IMR-90 (cell line): ENCODE data around the gene KRT39. TPM values are rescaled to one million over a fixed set of nuclear protein-coding genes. Genes with fewer than 3 reads are reported as not detected.

Source experiments
- ATAC-seq: fragments of 200-7000 bp; cut with Tn5 transposase; 2 replicates; pipeline ENCODE4 v1.9.1; 2020; ENCODE audit warnings: low read depth, mild to moderate bottlenecking, moderate library complexity
- BruUV-seq: library from RNA; stranded (reverse); fragments of 400-500 nt; replicated peaks from 2 replicates; lab custom pipeline; 2021; lab: Mats Ljungman, UMichigan
- CTCF ChIA-PET: fragments of 300-600 bp; formaldehyde crosslinking; extraction: SDS; loops from one replicate; lab custom pipeline; 2021; ENCODE audit warnings: antibody characterized with exemption; lab: Yijun Ruan, JAX
- POLR2A ChIA-PET: fragments of 300-600 bp; sonication (Branson Sonifier 250); formaldehyde crosslinking; loops from one replicate; lab custom pipeline; 2022; ENCODE audit warnings: antibody characterized with exemption; ENCODE audit not compliant: unreplicated experiment; lab: Charles Lee
- DNase-seq: peaks from one replicate; pipeline ENCODE4 v3.0.0; 2013
- H2AFZ ChIP-seq: replicated peaks from 2 replicates; pipeline ENCODE3; 2013; ENCODE audit warnings: low read length, mild to moderate bottlenecking; ENCODE audit not compliant: poor library complexity
- H2AK5ac ChIP-seq: 2 replicates; pipeline ENCODE4 v1.6.1; 2013; ENCODE audit warnings: low read depth, low read length, inconsistent platforms
- H2AK9ac ChIP-seq: replicated peaks from 2 replicates; pipeline ENCODE3; 2013; ENCODE audit warnings: mild to moderate bottlenecking, low read depth, low read length, moderate library complexity; ENCODE audit not compliant: poor library complexity
- H2BK120ac ChIP-seq: 2 replicates; pipeline ENCODE4 v1.6.1; 2013; ENCODE audit warnings: low read depth, low read length, inconsistent platforms
- H2BK15ac ChIP-seq: 3 replicates; pipeline ENCODE4 v1.6.1; 2013; ENCODE audit warnings: low read depth, low read length, inconsistent platforms
- H2BK20ac ChIP-seq: 2 replicates; pipeline ENCODE4 v1.6.1; 2013; ENCODE audit warnings: low read depth, mild to moderate bottlenecking, inconsistent platforms, low read length, moderate library complexity
- H2BK5ac ChIP-seq: 2 replicates; pipeline ENCODE4 v1.6.1; 2013; ENCODE audit warnings: mild to moderate bottlenecking, low read depth, low read length, inconsistent platforms; ENCODE audit not compliant: poor library complexity, severe bottlenecking
- H3K14ac ChIP-seq: replicated peaks from 2 replicates; pipeline ENCODE4 v1.6.1; 2013; ENCODE audit warnings: low read depth, low read length, inconsistent platforms
- H3K18ac ChIP-seq: 2 replicates; pipeline ENCODE4 v1.6.1; 2013; ENCODE audit warnings: low read depth, low read length, control low read depth
- H3K23ac ChIP-seq: 2 replicates; pipeline ENCODE4 v1.6.1; 2013; ENCODE audit warnings: low read depth, low read length, inconsistent platforms
- H3K27ac ChIP-seq: 2 replicates; pipeline ENCODE4 v1.5.1; 2013; ENCODE audit warnings: mild to moderate bottlenecking, control low read depth, low read length; ENCODE audit not compliant: insufficient read depth
- H3K27me3 ChIP-seq: 2 replicates; pipeline ENCODE4 v1.6.1; 2013; ENCODE audit warnings: low read length; ENCODE audit not compliant: control insufficient read depth, insufficient read depth
- H3K36me3 ChIP-seq: 2 replicates; pipeline ENCODE4 v1.6.1; 2013; ENCODE audit warnings: low read length, mixed read lengths; ENCODE audit not compliant: control insufficient read depth, insufficient read depth
- H3K4ac ChIP-seq: 2 replicates; pipeline ENCODE4 v1.6.1; 2013; ENCODE audit warnings: low read depth, low read length, inconsistent platforms
- H3K4me1 ChIP-seq: 2 replicates; pipeline ENCODE4 v1.6.1; 2013; ENCODE audit warnings: low read length, mixed read lengths; ENCODE audit not compliant: control insufficient read depth, insufficient read depth
- H3K4me2 ChIP-seq: 2 replicates; pipeline ENCODE4 v1.6.1; 2013; ENCODE audit warnings: low read depth, mild to moderate bottlenecking, control low read depth, low read length, moderate library complexity
- H3K4me3 ChIP-seq: 2 replicates; pipeline ENCODE4 v1.5.1; 2013; ENCODE audit warnings: low read depth, mild to moderate bottlenecking, control low read depth, low read length, moderate library complexity; ENCODE audit not compliant: insufficient read depth
- H3K56ac ChIP-seq: 2 replicates; pipeline ENCODE4 v1.6.1; 2013; ENCODE audit warnings: low read length, inconsistent platforms; ENCODE audit not compliant: insufficient read depth; ENCODE audit errors: extremely low read depth
- H3K79me1 ChIP-seq, 2 experiments: 2 replicates each; pipeline ENCODE4 v1.6.1; 2013; ENCODE audit warnings: low read length in 2 of 2, inconsistent platforms in 1 of 2, low read depth in 1 of 2
- H3K9ac ChIP-seq: 2 replicates; pipeline ENCODE4 v1.6.1; 2013; ENCODE audit warnings: low read depth, low read length, control low read depth
- H3K9me1 ChIP-seq: 2 replicates; pipeline ENCODE4 v1.6.1; 2013; ENCODE audit warnings: low read length, inconsistent platforms; ENCODE audit not compliant: insufficient read depth
- H3K9me3 ChIP-seq: 2 replicates; pipeline ENCODE4 v1.6.1; 2013; ENCODE audit warnings: low read length; ENCODE audit not compliant: control insufficient read depth, insufficient read depth
- H4K20me1 ChIP-seq: 2 replicates; pipeline ENCODE4 v1.6.1; 2013; ENCODE audit warnings: low read length, inconsistent platforms; ENCODE audit not compliant: insufficient read depth
- H4K5ac ChIP-seq: 2 replicates; pipeline ENCODE4 v1.6.1; 2013; ENCODE audit warnings: mild to moderate bottlenecking, low read depth, low read length, control low read depth
- H4K8ac ChIP-seq, 2 experiments: 2 replicates each; pipeline ENCODE4 v1.6.1; 2013; ENCODE audit warnings: low read depth in 2 of 2, low read length in 2 of 2, control low read depth in 1 of 2, inconsistent platforms in 1 of 2
- H4K91ac ChIP-seq: 2 replicates; pipeline ENCODE4 v1.6.1; 2013; ENCODE audit warnings: low read depth, low read length, inconsistent platforms; ENCODE audit not compliant: insufficient read depth
- CEBPB ChIP-seq: IDR thresholded peaks from 2 replicates; pipeline ENCODE4 v1.6.1; 2012; ENCODE audit warnings: low read depth, low read length, improper control_type of control experiment
- CHD1 ChIP-seq: IDR thresholded peaks from 2 replicates; pipeline ENCODE4 v1.6.1; 2012; ENCODE audit warnings: low read depth, low read length, improper control_type of control experiment
- CTCF ChIP-seq: conservative IDR thresholded peaks from 2 replicates; pipeline ENCODE4 v1.5.1; 2012; ENCODE audit warnings: mild to moderate bottlenecking, low read depth, low read length, improper control_type of control experiment
- ELK1 ChIP-seq: fragments of 150-350 bp; IDR thresholded peaks from 2 replicates; pipeline ENCODE4 v1.6.1; 2016; ENCODE audit warnings: low read depth, mild to moderate bottlenecking, low read length, moderate library complexity, borderline replicate concordance
- FOS ChIP-seq: fragments of 150-350 bp; IDR thresholded peaks from 2 replicates; pipeline ENCODE4 v1.6.1; 2016; ENCODE audit warnings: low read depth, low read length
- MAZ ChIP-seq: IDR thresholded peaks from 2 replicates; pipeline ENCODE4 v1.6.1; 2012; ENCODE audit warnings: low read depth, mild to moderate bottlenecking, low read length, improper control_type of control experiment, moderate library complexity, borderline replicate concordance
- MXI1 ChIP-seq: IDR thresholded peaks from 2 replicates; pipeline ENCODE4 v1.6.1; 2012; ENCODE audit warnings: low read depth, mild to moderate bottlenecking, low read length, moderate library complexity, borderline replicate concordance
- NFE2L2 ChIP-seq: fragments of 150-350 bp; IDR thresholded peaks from 2 replicates; pipeline ENCODE4 v1.6.1; 2016; ENCODE audit warnings: low read depth, mild to moderate bottlenecking, low read length
- POLR2A ChIP-seq: IDR thresholded peaks from 2 replicates; pipeline ENCODE4 v1.6.1; 2012; ENCODE audit warnings: mild to moderate bottlenecking, low read depth, low read length
- RAD21 ChIP-seq: IDR thresholded peaks from 2 replicates; pipeline ENCODE4 v1.6.1; 2012; ENCODE audit warnings: low read length, improper control_type of control experiment
- SMC3 ChIP-seq: fragments of 150-350 bp; IDR thresholded peaks from 2 replicates; pipeline ENCODE4 v1.6.1; 2016; ENCODE audit warnings: low read depth, mild to moderate bottlenecking, antibody characterized with exemption, low read length, moderate library complexity
- USF2 ChIP-seq: fragments of 150-350 bp; IDR thresholded peaks from 2 replicates; pipeline ENCODE4 v1.6.1; 2017; ENCODE audit warnings: mild to moderate bottlenecking, antibody characterized with exemption, low read length, low read depth
- WGBS, 2 experiments: methylation state at CpG; one replicate each; pipeline versions ENCODE4 v1.1.5 to v1.1.7; 2013; ENCODE audit warnings: missing lambda C conversion rate in 2 of 2; ENCODE audit not compliant: insufficient read length in 1 of 2; ENCODE audit errors: extremely low coverage in 2 of 2; 5-methylcytosine and 5-hydroxymethylcytosine counted together
- dilution Hi-C: fragments of 300-500 bp; cut with HindIII; formaldehyde crosslinking; loops from one replicate; pipeline ENCODE4 v1.14.3; 2018; ENCODE audit warnings: low sequenced_read_pairs; ENCODE audit not compliant: unreplicated experiment
- in situ Hi-C: fragments of 300-500 bp; cut with MboI; formaldehyde crosslinking; loops from 3 replicates; pipeline ENCODE4 v1.14.3; 2019; ENCODE audit warnings: low sequenced_read_pairs, inconsistent platforms, mixed read lengths
- intact Hi-C: fragments of 100-400 bp; cut with micrococcal nuclease; formaldehyde crosslinking; loops from 2 replicates; pipeline ENCODE4 v1.10.0; 2022
- polyA plus RNA-seq, 3 experiments: library from polyadenylated mRNA; depleted of rRNA; stranded (reverse); fragments of >200 nt; gene quantifications; 2 replicates each; pipeline ENCODE4 v1.2.3, GENCODE V29; 2012; ENCODE audit warnings: low replicate concordance in 1 of 3
- total RNA-seq: library from RNA; depleted of rRNA; stranded (reverse); fragments of >200 nt; gene quantifications from 2 replicates; pipeline ENCODE4 v1.2.3, GENCODE V29; 2012

The KRT39 gene
- total and polyA plus RNA-seq, 2 of the 4 experiments (the other 2 are of a cell fraction), result 0.15 TPM; not detected in 1

GRCh38 chr17:40909755-40910154 lies 57.0 kb downstream of the KRT39 start (continued):
- TF ChIP-seq FOS (0 out of 2 replicates have a peak, but pooled peaks have one; percentile 35), POLR2A (no peak)

GRCh38 chr17:40909351-40909750 lies 57.4 kb downstream of the KRT39 start:
- Histone ChIP-seq H3K79me1 (no peaks in the 10 kb centered on the region), H2AK5ac (peak overlapping the region; percentile 73), H3K4me2 (peak overlapping the region; percentile 16; the same call in 1 of the 2 replicates), H4K8ac (peak overlapping the region; percentile 81 to 92; a peak in 3 of 4 replicates), H3K27me3 (no peaks in the 10 kb centered on the region), H3K18ac (peak overlapping the region; percentile 66; the same call in 1 of the 2 replicates), H3K9ac (peak overlapping the region; percentile 40; the same call in 1 of the 2 replicates), H2AFZ (no peak overlapping the region), H2BK15ac (peak overlapping the region; percentile 90; the same call in 2 of the 3 replicates), H2BK120ac (peak overlapping the region; percentile 92), H4K20me1 (no peaks in the 10 kb centered on the region), H2AK9ac (peak overlapping the region; percentile 61), H3K9me3 (no peaks in the 10 kb centered on the region), H3K14ac (0 out of 2 replicates have a peak overlapping the region, but pooled peaks have one; percentile 58), H3K4me3 (no peak overlapping the region), H3K4me1 (peaks cover 10% of the 10 kb centered on the region), H3K9me1 (0 out of 2 replicates have a peak, but pooled peaks cover 8% of the 10 kb centered on the region), H4K5ac (no peak overlapping the region; the same call in 1 of the 2 replicates), H2BK5ac (peak overlapping the region; percentile 99), H3K23ac (peak overlapping the region; percentile 54; the same call in 1 of the 2 replicates), H2BK20ac (peak overlapping the region; percentile 96), H3K4ac (peak overlapping the region; percentile 93; the same call in 1 of the 2 replicates), H3K56ac (peak overlapping the region; percentile 79; the same call in 1 of the 2 replicates), H4K91ac (peak overlapping the region; percentile 93), H3K27ac (no peak overlapping the region), H3K36me3 (no peaks in the 10 kb centered on the region)
- intact Hi-C loops, result loop anchor here (1.0 to 2.0 kb wide), 10 partner anchors 53 to 757 kb away; partner anchors contain the start of gene KRTAP2-3
- WGBS, 2 experiments, result no CpG with 5 or more reads among the region's 5 CpGs
- ATAC-seq (peak; percentile 93), DNase-seq (peak; percentile 98)
- no TSS peak for BruUV-seq
- POLR2A ChIA-PET, result interaction anchor here (2.3 kb wide), 1 partner anchor 151 kb away, joined by 12 read pairs; the partner anchor contains the start of gene KRTAP2-3
- CTCF ChIA-PET, result interaction anchor here (1.0 to 2.9 kb wide), 6 partner anchors 170 to 640 kb away, joined by 3 to 8 read pairs (median 4); no protein-coding TSS in a partner anchor
- dilution Hi-C loops, result no loop called here
- in situ Hi-C loops, result loop anchor here (5.0 to 10.0 kb wide), 4 partner anchors 105 to 753 kb away; no protein-coding TSS in a partner anchor
- TF ChIP-seq USF2, result peak; percentile 1; the same call in 1 of the 2 replicates
- TF ChIP-seq SMC3, result peak; percentile 99
- no peak for TF ChIP-seq CHD1
- TF ChIP-seq CEBPB, result peak; percentile 40; the same call in 1 of the 2 replicates
- TF ChIP-seq RAD21, result peak; percentile 99
- TF ChIP-seq MXI1, result no peak
- TF ChIP-seq FOS, result peak; percentile 74
- TF ChIP-seq MAZ, result peak; percentile 49; the same call in 1 of the 2 replicates
- peak; percentile 96 for TF ChIP-seq CTCF
- no peak for TF ChIP-seq ELK1
- 0 out of 2 replicates have a peak, but pooled peaks have one; percentile 40 for TF ChIP-seq NFE2L2
